Measurements from ENCODE around the gene HBS1L.
"Not testable (repeated sequence)": the region's sequence is repeated elsewhere in the genome, so short reads cannot be mapped to it uniquely, and the experiment has no call there.

HBS1L gene

GRCh38 chr6:135073756-135074393 is 19.3 kb upstream of the HBS1L start:
- no peak for DNase-seq

DNA sequence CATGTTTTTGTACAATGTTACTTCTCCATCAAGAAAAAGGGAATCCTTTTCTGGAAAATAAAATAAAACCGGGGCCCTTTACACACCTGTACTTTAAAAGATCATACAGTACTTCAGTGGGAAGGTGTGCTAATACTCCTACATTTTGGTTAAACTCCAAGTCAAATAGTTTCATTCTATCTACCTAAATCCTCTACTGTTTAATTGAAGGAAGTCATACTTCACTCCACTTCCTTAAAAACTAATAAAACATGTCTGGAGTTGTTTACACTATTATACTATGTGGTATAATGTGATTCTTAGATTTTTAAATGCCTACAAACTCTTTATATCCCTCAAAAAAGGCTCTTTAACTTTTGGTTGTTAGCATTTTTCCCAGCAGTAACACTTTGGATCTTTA is 18.6 kb upstream of the HBS1L start:
- DNase-seq, result no peak

DNA sequence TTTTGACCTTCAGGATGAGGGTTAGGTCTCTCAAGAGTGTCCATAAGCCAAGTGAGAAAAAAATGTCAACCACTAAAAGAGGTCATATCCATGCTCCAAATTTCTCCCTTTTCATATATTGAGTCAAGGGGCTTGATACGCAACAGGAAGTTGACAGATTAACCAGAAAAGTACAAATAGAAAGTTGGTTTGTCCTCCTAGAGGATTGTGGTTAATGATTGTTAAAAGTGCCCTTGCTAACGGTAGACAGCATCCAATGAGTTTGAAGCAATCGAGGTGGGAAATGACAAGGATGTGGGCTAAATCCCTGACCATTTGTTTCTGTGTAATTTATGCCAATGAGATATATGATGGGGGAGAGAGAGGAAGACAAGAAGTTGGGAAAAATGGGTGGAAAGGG is 18.1 kb upstream of the HBS1L start:
- DNase-seq, result no peak

DNA sequence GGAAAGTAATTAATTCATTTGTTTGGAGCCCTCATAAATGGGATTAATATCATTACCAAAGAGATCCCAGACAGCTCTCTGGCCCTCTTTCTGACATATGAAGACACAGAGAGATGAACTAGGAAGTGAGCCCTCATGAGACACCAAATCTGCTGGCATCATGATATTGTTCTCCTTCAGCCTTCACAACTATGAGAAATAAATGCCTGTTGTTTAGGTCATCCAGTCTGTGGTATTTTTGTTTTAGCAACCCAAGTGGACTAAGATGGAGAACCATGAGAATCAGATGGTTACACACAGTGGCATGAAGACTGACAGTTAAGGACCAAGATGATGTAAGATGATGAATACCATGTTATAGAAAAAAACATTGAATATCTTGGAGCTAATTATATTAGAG is 16.9 kb upstream of the HBS1L start:
- DNase-seq, result no peak

DNA sequence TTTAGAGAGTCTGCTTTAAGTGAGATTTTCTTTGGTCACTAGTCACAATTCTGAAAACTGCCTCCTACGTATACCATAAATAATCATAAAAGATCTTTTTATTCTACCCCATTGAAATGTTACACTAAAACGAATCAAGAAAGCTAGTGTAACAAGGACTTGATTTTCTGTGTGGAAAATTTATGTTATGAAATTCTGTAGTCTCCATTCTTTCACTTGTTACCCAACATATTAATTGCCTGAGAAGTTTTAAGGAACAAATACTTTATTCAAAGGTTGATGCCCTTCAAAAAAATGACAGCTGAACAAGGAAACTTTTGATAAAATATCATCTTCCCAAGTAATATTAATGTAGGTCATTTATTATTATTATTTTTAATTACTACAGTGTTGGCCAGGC is 13.3 kb upstream of the HBS1L start:
- no peak for DNase-seq

DNA sequence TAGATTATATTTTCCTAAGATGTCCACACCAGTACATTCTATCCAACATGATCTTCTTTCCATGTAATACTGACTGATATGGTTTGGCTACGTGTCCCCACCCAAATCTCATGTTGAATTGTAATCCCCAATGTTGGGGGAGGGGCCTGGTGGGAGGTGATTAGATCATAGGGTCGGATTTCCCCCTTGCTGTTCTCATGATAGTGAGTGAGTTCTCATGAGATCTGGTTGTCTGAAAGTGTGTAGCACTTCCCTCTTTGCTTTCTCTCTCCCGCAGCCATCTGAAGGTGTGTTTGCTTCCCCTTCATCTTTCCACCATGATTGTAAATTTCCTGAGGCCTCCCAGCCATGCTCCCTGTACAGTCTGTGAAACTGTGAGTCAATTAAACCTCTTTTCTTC is 12.2 kb upstream of the HBS1L start:
- no peak for DNase-seq

DNA sequence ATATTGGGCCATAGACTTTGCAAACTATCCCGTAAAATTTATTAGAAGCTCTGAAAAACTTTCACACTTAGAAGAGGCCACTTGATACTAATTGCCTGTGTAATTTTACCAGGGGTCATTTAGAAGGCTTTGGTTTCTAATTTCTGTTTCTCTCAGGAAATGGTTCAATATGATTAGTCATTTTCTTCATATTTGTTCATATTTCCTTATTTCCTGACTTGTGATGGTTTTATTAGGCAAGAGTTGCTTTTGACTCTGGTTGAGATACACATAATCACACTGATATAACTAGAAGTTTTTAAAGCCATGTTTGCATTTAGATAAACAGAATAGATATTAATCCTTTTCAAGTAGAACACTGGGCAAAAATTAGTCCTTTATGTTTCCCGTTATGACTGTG is 11.8 kb upstream of the HBS1L start:
- DNase-seq, result no peak

- no peak for DNase-seq
Measured at GRCh38 chr6:135064586-135064985, 10.0 kb upstream of the HBS1L start.

DNA sequence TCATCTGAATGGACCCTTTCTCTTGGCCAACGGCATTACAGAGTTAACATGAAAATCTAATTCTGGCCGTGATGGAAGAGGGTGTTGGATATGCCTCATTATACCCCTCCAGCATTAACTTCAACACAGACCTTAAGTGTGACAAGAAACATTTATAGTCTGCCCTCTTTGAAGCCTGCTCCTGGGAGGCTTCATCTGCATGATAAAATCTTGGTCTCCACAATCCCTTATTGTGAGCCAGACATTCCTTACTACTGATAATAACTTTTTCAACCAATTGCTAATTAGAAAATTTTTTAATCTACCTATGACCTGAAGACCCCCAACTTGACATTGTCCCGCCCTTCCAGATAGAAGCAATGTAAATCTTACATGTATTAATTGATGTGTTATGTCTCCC is 9.3 kb upstream of the HBS1L start:
- no peak for DNase-seq

GRCh38 chr6:135062735-135063134 is 8.1 kb upstream of the HBS1L start:
- no peak for DNase-seq

- no peak for DNase-seq
Measured at GRCh38 chr6:135060076-135060475, 5.5 kb upstream of the HBS1L start.

- DNase-seq, result not testable (repeated sequence)
Measured at GRCh38 chr6:135058299-135058698, 3.7 kb upstream of the HBS1L start.

- no peak for DNase-seq
Measured at GRCh38 chr6:135056632-135057031, 2.0 kb upstream of the HBS1L start.

DNA sequence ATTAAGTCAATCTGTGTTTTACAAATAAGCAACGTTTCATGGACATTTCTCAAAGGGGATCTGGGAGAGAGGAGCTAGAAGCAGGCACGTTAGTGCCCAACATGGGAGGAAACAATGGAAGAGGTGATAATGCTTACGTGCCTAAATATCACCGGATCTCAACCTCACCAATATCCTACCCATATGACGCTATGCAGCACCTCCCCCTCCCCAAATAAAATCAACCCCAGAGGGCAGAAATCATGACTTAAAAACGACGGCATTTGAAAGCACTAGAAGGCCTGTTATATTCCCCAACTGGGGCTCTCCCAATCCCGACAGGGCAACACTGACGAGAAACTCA is 425 bp downstream of the HBS1L start:
- no peak for DNase-seq

DNA sequence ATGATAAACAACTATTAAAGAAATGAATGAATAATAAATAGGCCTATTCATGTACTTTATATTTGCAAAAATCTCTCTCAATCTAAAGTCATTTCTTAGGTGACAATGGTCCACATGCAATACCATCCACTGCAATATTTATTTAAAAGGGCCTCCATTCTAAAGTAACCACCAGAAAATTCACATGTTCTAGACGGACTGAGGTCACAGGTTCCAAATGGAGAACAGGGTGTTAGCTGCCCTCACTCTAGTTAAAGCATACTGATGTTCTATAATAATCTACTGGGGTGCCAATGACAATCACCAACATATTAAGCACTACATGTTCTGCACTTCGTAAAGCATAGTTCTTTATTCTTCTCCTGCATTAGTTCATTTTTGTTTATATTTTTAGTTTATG is 1.2 kb downstream of the HBS1L start:
- DNase-seq, result no peak

DNA sequence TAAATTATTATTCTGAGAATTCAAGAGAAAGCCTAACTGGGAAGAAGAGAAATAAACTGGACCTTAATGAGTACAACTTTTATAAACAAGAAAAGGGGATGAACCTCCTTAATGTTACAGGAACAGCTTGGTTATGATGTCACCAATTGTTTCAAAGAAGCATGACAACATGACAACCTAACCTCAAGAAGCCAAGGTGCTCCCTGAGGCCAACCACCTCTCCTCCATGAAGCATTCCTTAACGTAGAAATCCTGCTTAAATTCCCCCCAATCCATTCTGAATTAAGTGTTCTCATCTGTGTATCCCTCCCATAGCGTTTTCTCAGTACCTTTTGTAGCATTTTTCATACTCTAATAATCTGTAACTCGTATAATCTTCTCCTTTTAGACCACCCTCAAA is 1.7 kb downstream of the HBS1L start:
- no peak for DNase-seq

DNA sequence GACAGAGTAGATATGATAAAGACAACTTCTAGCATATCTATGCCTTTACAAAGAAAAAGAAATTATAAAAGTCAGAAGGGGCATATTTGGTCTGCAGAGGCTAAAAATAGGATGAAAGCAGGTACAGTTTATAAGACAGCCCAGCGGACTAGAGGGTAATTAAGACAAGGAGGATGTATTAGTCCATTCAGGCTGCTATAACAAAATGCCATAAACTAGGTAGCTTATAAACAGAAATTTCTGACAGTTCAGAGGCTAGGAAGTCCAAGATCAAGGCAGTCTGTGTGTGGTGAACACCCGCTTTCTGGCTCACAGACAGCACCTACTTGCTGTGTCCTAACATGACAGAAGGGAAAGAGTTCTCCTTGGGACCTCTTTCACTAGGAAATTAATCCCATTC is 5.7 kb downstream of the HBS1L start:
- DNase-seq, result no peak

- no peak for DNase-seq
Measured at GRCh38 chr6:135047336-135047735, 7.3 kb downstream of the HBS1L start.

GRCh38 chr6:135046912-135047311 is 7.7 kb downstream of the HBS1L start:
- DNase-seq, result no peak

- DNase-seq, result no peak
Measured at GRCh38 chr6:135044639-135045038, 10.0 kb downstream of the HBS1L start.

GRCh38 chr6:135043846-135044245 is 10.8 kb downstream of the HBS1L start:
- no peak for DNase-seq

DNA sequence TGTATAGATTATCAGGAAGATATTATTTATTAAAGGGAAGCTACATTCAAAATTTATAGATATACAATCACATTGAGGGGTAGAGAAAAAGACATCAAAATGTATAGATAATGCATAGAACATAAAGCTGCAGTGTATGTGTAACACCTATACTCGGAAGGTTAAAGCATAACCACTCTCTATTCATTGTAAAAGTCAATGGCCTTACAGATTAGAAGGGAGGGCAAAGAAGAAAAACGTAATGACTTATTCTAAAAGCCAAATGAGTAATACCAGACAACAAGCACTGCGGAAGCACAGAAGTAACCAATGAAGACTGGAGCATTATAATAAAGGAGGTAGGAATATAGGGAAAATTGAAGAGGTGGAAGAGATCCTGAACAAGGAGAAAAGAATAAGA is 11.3 kb downstream of the HBS1L start:
- no peak for DNase-seq

GRCh38 chr6:135038335-135038734 is 16.3 kb downstream of the HBS1L start:
- no peak for DNase-seq

DNA sequence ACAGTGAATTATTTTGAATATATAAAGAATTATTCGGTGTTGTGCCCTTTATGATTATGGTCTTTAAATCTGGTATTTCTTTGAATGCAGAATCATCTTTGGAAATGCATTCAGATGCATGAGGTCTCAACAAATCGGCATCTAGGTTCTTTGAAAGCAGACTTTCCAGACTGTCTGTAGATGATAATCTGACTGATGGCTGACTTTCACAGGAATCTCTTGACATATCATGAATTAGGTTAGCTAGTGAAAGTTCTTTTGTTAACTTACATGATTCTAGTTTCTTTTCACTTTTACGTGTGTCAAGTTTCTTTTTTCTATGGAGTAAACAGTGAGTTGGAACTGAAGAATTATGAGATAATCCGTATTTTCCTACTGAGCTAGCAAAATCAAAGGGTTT is 17.1 kb downstream of the HBS1L start:
- no peak for DNase-seq

DNA sequence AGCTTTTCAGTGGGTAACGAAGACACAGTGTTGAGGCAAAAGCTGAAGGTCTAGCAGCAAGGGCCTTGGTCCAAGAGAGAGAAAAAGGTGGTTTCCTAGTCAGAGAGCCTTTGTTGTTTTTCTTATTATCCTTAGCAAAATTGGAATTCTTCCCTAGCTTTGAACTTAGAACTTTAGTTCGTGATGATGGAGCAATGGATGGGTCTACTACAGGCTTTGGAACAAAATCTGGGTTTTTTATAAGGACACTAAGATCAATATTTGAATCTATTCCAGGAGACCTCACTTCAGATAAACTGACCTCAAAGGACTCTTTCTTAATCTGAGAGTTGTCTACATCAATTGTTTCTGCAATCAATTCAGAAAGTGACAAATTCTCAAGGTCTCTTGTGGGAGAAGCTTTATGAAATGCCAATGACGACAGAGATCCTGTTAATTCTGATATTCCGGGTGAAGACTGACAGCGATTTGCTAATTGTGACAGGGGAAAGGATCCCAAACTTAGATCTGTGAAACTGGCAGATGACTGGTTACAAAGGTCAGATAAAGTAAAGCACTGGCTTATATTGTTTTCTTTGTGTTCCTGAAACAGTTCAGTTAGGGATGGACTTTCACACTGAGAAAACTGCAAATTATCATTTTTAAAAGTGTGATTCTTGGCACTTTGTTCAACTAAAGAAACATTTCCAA is 17.7 kb downstream of the HBS1L start:
- DNase-seq, result no peak

Data from NCI-H2107 (cell line).